Measurements from ENCODE around the gene RAB27A. TPM values are rescaled to one million over a fixed set of nuclear protein-coding genes. Genes with fewer than 3 reads are reported as not detected.

Gene RAB27A
- total RNA-seq, 2 donors from 2014 or later = 9.6 to 9.9 TPM

GRCh38 chr15:55268176-55268695, 21.4 kb downstream of the RAB27A start:
- intact Hi-C loops (cut with DNase I) = no loop called here
- DNase-seq = no peak
- WGBS, 2 donors = 41 to 55% methylated on average over 2 of the region's 2 CpGs
- no peaks in the 10 kb centered on the region for H3K9me3 ChIP-seq
- peak overlapping the region in 1 of 4 donors; percentile 10 for H3K27ac ChIP-seq
- H3K36me3 ChIP-seq (replicated peaks in 1 of 2; ENCODE audit: insufficient read depth in 1 of 2, low read depth in 2 of 2) = no peaks in the 10 kb centered on the region
- no peaks in the 10 kb centered on the region for H3K4me1 ChIP-seq
- H3K4me3 ChIP-seq = no peak overlapping the region
- no peak for TF ChIP-seq POLR2A (IDR thresholded peaks at IDR 0.05)
- TF ChIP-seq, protein P1, sequence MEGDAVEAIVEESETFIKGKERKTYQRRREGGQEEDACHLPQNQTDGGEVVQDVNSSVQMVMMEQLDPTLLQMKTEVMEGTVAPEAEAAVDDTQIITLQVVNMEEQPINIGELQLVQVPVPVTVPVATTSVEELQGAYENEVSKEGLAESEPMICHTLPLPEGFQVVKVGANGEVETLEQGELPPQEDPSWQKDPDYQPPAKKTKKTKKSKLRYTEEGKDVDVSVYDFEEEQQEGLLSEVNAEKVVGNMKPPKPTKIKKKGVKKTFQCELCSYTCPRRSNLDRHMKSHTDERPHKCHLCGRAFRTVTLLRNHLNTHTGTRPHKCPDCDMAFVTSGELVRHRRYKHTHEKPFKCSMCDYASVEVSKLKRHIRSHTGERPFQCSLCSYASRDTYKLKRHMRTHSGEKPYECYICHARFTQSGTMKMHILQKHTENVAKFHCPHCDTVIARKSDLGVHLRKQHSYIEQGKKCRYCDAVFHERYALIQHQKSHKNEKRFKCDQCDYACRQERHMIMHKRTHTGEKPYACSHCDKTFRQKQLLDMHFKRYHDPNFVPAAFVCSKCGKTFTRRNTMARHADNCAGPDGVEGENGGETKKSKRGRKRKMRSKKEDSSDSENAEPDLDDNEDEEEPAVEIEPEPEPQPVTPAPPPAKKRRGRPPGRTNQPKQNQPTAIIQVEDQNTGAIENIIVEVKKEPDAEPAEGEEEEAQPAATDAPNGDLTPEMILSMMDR (IDR thresholded peaks at IDR 0.05) = no peak
- no peaks in the 10 kb centered on the region for H3K27me3 ChIP-seq
- no peak for ATAC-seq

DNA sequence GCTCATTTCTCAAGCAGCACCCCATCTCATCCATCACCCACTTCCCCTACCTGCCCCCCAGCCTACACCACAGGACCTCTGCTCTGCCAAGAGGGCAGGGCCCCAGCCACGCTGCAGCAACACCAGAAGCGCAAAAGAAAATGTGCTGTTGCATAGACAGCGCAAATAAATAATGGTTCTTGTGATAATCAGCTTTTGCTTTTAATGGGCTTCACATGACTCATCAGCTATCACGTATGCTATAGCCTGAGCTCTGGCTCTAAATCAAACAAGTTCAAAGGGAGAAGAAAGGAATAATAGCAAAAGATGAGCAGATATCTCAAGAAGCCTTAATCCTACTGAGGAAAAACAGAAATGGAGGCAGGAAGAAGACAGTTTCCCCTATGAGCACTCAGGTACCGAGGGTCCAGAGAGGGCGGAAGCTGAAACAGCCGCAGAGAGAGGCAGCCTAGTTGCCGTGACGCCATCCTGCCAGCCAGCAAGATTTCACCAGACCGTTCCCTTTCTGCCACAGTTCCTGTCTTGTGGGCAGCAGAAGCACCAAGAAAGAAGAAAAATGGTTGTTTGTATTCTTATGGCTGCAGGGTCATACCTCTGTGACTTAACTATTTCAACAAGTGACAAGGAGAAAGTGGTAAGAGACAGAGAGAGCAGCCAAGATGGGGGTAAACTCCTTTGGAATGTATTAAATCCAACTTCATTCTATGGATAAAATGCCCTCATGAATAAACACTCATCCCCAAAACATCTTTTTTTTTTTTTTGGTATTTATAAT, 22.0 kb downstream of the RAB27A start:
- DNase-seq = peak in 3 of 4 donors; percentile 23 to 67 (median 26)
- H3K36me3 ChIP-seq (replicated peaks in 1 of 2; ENCODE audit: insufficient read depth in 1 of 2, low read depth in 2 of 2) = no peaks in the 10 kb centered on the region
- no peak for ATAC-seq
- 69 to 79% methylated on average over 10 of the region's 10 CpGs for WGBS, 2 donors
- intact Hi-C loops (cut with DNase I) = no loop called here
- no peaks in the 10 kb centered on the region for H3K27me3 ChIP-seq
- no peaks in the 10 kb centered on the region for H3K4me1 ChIP-seq
- no peak overlapping the region for H3K4me3 ChIP-seq
- TF ChIP-seq, protein P1 (IDR thresholded peaks at IDR 0.05) = no peak
- TF ChIP-seq POLR2A (IDR thresholded peaks at IDR 0.05) = no peak
- no peaks in the 10 kb centered on the region for H3K9me3 ChIP-seq
- H3K27ac ChIP-seq = peak overlapping the region in 2 of 4 donors; percentile 15 to 44

DNA sequence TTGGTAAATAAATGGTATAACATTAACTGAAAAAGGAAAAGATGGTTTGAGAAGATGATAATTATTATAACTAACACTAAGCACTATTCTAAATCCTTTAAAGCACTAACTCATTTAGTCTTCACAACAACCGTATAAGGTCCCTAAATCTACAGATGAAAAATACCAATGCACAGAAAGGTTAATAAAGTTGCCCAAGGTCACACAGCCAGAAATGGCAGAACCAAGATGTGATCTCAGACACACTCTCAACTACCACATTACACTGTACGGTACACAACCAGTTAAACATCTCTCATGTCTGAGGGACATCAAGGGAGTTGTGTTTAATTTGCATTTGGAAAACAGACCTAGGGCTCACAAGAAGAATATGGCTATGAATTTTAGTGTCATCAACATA, 23.1 kb downstream of the RAB27A start:
- Histone ChIP-seq H3K9me3 (no peaks in the 10 kb centered on the region), H3K4me1 (no peaks in the 10 kb centered on the region), H3K36me3 (replicated peaks in 1 of 2; ENCODE audit: insufficient read depth in 1 of 2, low read depth in 2 of 2) (no peaks in the 10 kb centered on the region), H3K27me3 (no peaks in the 10 kb centered on the region), H3K27ac (no peak overlapping the region), H3K4me3 (no peak overlapping the region)
- intact Hi-C loops (cut with DNase I) = no loop called here
- WGBS, 2 donors = 91 to 94% methylated on average over 2 of the region's 2 CpGs
- ATAC-seq = no peak
- TF ChIP-seq POLR2A (IDR thresholded peaks at IDR 0.05) = no peak
- TF ChIP-seq, protein P1 (IDR thresholded peaks at IDR 0.05) = no peak
- no peak for DNase-seq

DNA sequence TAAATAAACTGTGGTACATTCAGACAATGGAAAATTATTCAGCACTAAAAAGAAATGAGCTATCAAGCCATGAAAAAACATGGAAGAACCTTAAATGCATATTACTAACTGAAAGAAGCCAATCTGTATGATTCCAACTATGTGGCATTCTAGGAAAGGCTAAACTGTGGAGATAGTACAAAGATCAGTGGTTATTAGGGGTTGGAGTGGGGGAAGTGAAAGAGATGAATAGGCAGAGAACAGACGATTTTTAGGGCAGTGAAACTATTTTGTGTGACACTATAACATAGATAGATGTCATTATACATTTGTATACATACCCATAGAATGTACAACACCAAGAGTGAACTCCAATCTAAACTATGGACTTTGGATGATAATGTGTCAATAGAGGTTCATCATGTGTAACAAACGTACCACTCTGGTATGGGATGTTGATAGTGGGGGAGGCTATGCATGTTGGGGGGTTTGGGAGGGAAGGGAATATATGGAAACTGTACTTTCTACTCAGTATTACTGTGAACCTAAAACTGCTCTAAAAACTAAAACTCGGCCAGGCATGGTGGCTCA, 29.0 kb downstream of the RAB27A start:
- 58 to 68% methylated on average over 3 of the region's 3 CpGs for WGBS, 2 donors
- intact Hi-C loops (cut with DNase I) = no loop called here
- ATAC-seq = no peak

More for the DNA sequence above, 29.0 kb downstream of the RAB27A start:
- Histone ChIP-seq H3K27ac (no peak overlapping the region), H3K36me3 (replicated peaks in 1 of 2; ENCODE audit: insufficient read depth in 1 of 2, low read depth in 2 of 2) (no peaks in the 10 kb centered on the region), H3K27me3 (no peaks in the 10 kb centered on the region), H3K4me3 (no peak overlapping the region), H3K9me3 (no peaks in the 10 kb centered on the region), H3K4me1 (no peaks in the 10 kb centered on the region)
- DNase-seq = no peak
- TF ChIP-seq, protein P1 (IDR thresholded peaks at IDR 0.05) = no peak
- TF ChIP-seq POLR2A (IDR thresholded peaks at IDR 0.05) = no peak

All from body of pancreas (tissue), 4 donors.